ENCODE measurements around the gene CD151.

Gene CD151
- total RNA-seq = 7.7 reads per million, percentile 27 among the genes with 10 or more reads in this experiment

- DNase-seq = peak; percentile 29
Measured at GRCh38 chr11:832529-833113, at the start of gene CD151. CD151 (plus strand) TSS chr11:832952; CDS start chr11:836070, 3,118 bp downstream.

GRCh38 chr11:783581-784015 lies 49.2 kb upstream of the CD151 start:
- DNase-seq = no peak

DNA sequence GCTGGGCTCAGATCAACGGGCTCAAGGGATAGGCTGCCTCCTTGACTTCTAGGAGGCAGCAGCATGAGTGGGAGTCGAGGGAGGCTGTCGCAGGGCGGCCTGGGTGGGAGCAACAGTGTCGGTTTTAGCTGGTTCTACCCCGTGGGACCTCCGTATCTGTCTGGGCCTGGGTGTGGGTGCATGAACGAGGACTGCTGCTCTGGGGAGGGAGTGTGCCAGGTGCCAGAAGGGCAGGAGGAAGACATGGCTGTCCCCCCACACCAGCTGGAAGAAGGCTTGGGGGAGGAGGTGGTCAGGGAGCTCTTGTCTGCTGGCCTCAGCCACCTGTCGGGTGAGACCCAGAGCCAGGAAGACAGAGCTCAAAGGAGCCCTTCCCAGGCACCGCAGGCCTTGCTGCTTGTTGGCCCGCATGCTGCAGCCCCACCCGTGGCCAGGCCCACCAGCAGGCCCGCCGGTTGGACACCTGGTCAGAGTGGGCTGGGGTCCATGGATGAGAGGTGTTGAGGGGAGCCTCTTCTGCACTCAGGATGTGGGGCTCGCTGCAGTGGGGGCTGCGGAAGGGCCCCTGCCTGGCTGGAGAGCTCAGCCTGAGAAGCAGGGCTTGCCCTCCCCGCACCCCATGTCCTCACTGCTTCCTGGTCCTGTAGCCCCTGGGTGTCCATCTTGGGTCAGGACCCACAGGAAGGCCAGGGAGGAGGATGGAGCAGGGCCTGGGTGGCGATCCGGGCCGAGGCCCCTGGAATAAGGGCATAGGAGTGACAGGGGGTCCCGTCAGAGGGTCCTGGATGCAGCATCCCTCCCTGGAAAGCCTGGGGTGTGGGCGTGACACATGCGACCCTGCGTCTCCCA lies 46.3 kb upstream of the CD151 start:
- no peak for DNase-seq

GRCh38 chr11:787084-787675 lies 45.6 kb upstream of the CD151 start:
- DNase-seq = no peak

GRCh38 chr11:788009-788640 lies 44.6 kb upstream of the CD151 start:
- DNase-seq = no peak

- DNase-seq = no peak
Measured at GRCh38 chr11:788953-789940, 43.5 kb upstream of the CD151 start.

DNA sequence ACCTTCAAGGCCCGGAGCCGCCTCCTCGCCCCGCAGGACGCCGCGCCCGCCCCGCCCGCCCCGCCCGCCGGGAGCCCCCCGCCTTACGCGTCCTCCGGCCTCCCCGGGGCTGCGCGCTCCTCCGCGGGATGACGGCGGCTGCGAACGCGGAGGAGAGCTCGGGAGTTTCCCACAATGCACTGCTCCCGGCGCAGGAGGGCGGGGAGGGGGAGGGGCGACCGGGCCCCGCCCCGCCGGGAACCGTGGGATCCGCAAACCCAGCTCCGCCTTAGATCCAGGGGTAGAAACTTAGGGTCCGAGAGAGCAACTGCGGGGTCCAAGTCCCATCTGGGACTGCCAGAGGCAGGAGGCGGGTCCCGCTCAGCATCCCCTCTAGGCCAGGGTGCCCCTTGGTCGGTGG lies 42.8 kb upstream of the CD151 start, which contains the start of gene CEND1:
Gene CEND1, minus strand, starts transcription at position 148 of the 400 bp plus-strand sequence. CDS start 1,514 bp downstream, outside the sequence.
- DNase-seq = no peak

DNA sequence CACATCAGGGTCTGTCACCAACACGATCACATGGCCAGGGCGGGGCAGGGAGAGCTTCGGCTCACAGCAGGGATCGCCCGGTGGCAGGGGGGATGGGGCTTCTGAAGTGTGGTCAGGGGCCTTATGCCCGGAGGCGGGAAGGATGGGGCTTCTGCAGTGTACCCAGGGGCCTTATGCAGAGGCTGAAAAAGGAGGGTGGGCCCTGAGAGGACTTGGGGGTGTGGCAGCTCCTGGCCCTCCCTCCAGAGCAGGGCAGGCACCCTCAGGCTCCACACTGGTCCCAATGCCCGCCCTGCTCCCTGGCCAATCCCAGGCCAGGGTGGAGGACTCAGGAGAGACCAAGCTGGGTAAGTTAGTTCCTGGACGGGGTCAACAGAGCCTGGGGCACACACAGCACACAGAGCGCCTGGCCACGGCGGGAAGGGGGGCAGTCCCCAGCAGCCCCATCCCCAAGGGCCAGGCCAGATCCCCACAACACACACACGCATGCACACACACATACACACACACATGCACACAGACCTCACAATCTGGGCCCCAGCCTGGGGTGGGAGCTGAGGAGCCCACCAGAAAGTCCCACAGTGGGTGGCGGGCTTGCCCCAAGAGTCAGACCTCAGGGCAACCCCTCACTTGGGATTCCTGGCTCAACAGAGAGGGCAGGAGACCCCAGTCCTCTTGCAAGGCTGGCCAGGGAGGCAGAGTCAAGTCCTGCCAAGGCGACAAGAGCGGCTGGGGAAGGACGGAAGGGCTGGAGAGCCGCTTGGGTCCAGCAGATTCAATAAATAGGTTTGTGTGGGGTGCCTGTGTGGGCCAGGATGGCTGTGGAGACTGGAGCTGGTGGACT lies 41.8 kb upstream of the CD151 start:
- no peak for DNase-seq

DNA sequence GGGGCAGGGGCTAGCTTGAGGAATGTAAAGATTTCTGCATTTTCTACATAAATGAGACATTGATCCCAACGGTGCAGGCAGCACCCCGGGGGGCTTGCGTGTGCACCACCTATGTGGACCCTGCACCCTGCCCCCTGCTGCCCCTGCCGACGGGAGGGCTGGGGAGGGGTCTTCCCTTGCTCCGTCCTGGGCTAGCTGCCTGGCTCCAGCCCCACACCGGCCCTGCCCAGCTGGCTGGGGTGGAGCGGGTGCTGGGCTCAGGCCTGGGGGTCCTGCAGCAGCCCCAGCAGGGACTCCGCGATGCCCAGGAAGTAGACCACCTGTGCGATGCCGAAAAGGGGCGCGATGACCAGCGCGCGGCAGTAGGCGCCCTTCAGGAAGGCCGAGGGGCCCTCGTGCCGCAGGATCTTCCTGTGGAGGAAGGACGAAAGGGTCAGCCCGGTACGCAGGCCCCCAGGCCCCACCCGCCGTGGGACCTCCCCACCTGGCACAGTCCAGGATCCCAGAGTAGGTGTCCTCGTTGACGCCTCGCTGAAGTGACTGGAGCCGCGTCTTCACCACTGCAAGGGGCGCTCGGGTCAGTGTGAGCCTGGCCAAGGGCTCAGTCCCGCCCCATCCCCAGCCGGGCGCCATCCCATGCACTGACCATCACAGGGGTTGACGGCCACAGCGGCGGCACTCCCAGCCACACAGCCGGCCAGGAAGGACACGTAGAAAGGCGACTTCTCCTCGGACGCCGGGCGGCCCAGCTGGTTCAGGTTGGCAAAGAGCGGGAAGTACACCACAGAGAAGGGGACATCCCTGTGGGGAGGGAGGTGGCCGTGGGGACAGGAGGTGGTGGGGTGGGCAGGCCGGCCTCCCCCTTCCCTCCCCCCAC lies 40.9 kb upstream of the CD151 start:
- DNase-seq = no peak

- DNase-seq = no peak
Measured at GRCh38 chr11:792535-792821, 40.3 kb upstream of the CD151 start.

DNA sequence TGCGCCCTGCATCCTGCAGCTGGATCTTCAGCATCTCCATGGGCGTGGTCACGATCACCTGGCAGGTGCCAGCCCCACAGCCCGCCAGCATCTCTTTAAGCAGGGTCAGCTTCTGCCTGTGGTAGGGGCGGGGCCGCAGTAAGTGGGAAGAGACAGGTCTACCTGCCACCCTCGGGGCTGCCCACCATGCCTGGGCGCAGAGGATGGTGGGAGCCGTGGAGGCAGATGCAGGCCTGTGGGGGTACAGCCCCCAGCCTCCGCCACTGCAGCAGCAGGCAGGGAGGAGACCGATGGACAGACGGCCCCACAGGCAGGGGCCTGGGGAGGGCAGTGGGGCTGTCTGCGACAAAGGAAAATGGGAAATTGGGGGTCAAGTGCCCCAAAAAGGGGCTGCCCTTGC lies 39.9 kb upstream of the CD151 start:
- DNase-seq = no peak

- no peak for DNase-seq
Measured at GRCh38 chr11:793556-793955, 39.2 kb upstream of the CD151 start.

- DNase-seq = no peak
Measured at GRCh38 chr11:794013-794765, 38.6 kb upstream of the CD151 start.

DNA sequence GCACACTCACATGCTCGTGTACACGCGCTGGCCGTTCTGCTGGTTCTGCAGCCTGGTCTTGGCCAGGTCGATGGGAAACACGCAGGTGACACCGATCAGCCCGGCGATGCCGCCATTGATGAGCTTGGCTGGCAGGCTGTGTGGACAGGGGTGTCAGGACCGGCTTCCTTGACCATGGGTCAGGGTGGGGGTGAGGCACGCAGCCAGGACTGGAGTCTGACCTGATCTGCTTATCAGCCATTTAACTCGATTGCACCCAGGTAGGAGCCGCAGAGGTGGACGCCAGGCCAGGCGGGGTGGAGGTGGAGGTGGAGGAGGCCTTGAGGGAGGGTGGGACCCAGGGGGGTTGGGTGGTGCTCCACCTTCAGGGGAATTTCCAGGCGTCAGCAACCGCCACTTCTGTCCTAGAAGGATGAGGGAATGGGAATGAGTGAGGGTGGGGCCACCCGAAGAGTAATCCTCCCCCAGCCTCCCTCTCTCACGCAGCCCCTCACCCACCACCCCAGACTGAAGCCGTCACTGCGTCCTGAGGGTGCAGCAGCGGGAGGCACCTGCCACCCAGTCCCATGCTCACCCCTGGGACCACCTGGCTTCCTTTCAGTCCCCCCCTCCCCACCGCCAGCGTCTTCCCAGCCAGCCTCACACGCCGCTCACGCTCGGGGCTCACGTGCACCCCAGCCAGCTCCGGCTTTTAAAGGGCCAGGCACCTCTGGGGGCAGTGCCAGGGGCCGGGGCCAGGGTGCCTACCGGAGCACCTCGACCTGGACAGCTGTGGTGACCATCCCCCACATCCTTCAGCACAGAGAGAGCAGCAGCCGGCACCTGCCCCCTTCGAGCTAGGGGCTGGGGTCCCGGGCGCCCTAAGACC lies 37.8 kb upstream of the CD151 start:
- no peak for DNase-seq

- peak; percentile 71 for DNase-seq
Measured at GRCh38 chr11:795634-796564, 36.9 kb upstream of the CD151 start.

DNA sequence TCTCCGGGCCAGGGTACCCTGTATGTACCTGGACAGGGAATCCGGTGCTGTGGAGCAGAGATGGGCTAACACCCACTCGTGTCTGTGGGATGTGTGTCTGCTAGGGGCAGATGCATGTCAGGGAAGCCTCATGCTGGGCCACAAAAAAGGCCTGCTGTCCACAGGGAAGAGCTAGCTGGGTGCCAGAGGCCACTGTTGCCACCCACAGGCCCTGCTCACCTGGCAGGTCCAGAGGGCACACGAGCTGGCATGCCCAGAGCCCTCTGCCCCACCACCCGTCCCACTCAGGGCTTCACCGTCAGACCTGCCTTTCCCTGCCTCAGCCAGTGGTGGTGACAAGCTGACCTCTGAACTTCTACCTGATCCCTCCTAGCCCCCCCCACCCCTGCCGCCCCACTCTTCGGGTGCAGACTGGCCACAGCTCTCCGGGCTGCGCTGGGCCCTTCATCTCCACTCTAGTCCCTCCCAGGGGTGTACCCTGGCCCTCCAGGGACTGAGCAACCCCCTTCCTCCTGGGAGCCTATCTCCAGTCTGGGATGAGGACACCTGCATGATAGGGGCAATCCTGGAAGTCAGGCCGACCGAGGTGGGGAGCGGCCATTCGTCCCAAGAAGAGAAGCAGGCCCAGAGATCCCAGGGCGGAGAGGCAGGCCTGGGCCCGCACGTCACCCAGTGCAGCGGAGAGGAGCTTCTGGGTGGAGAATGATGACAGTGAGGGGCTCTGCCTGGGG lies 36.0 kb upstream of the CD151 start:
- no peak for DNase-seq
